ENCODE results near the gene RPS6KA3.

RPS6KA3 gene

DNA sequence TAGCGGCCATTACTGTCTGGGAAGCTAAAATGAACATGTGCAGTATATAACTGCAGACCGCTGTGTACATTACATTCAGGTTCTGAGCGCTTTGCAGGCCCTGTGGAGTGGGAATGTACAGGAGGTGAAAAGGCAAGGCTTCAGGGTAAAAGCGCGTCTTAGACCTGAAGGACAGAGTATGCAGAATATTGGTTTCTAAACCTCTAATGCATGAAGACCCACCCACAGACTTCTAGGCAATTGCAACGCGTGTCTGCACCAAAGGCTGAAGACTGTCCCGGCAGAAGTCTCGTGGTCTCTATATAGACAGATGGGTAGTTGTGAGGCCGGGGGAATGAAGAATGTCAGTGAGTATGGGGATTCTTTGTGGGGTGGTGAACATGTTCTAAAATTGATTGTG, 155.4 kb downstream of the RPS6KA3 start:
- FAIRE-seq (no peak), DNase-seq (ENCODE audit: insufficient read length, low spot score) (no peak)

DNA sequence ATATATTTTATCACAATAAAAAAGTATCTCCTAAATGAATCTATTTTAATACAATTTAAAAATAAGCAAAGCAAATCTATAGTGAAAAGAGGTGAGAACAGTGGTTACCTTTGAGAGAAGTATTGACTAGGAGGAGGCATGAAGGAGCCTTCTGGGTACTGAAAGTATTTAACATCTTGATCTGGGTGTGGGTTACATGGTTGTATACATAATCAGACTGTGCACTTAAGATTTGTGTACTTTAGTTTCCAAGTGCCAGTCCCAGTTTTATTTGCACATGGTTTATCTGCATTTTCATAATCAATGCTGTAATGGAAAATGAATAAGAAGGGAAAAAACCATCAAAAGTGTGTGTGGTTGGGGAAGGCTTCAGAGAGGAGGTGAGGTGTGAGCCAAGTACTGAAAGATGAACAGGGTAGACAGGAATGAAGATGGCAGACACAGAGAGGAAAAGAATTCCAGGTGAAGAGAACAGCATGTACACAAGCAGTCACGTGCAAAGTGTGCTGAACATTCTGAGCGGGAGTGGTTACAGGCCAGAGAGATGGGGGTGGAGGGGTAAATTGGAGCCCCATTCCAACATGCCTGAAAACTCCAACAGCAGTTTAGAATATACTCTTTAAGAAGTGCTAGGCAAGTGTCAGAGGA, 164.7 kb downstream of the RPS6KA3 start:
- no peak for DNase-seq (ENCODE audit: insufficient read length, low spot score)
- FAIRE-seq, result no peak
